HPDE6-E6E7 (cell line): ENCODE data around the gene CLCN1.

Experiments used
- DNase-seq: peaks from one replicate; pipeline ENCODE4 v3.0.0; 2011; ENCODE audit warnings: missing footprints; ENCODE audit errors: extremely low spot score

Gene CLCN1

GRCh38 chr7:143331179-143331801 is 15.4 kb downstream of the CLCN1 start:
- peak; percentile 88 for DNase-seq

GRCh38 chr7:143334244-143334643 is 18.3 kb downstream of the CLCN1 start:
- DNase-seq = no peak

GRCh38 chr7:143337216-143337615 is 21.3 kb downstream of the CLCN1 start:
- no peak for DNase-seq

- DNase-seq = no peak
Measured at GRCh38 chr7:143341842-143342241, 25.9 kb downstream of the CLCN1 start.

GRCh38 chr7:143343596-143343995 is 27.7 kb downstream of the CLCN1 start:
- DNase-seq = no peak

GRCh38 chr7:143345428-143345900 is 29.6 kb downstream of the CLCN1 start:
- DNase-seq = no peak

- no peak for DNase-seq
Measured at GRCh38 chr7:143346018-143346417, 30.1 kb downstream of the CLCN1 start.

GRCh38 chr7:143347950-143348349 is 32.0 kb downstream of the CLCN1 start:
- no peak for DNase-seq

GRCh38 chr7:143351060-143351459 is 35.1 kb downstream of the CLCN1 start:
- no peak for DNase-seq

- no peak for DNase-seq
Measured at GRCh38 chr7:143351574-143351973, 35.7 kb downstream of the CLCN1 start.

GRCh38 chr7:143352531-143353002 is 36.7 kb downstream of the CLCN1 start:
- no peak for DNase-seq

- no peak for DNase-seq
Measured at GRCh38 chr7:143354376-143354775, 38.5 kb downstream of the CLCN1 start.

GRCh38 chr7:143354965-143355364 is 39.1 kb downstream of the CLCN1 start:
- DNase-seq = no peak

- no peak for DNase-seq
Measured at GRCh38 chr7:143355450-143356385, 39.8 kb downstream of the CLCN1 start.

- DNase-seq = no peak
Measured at GRCh38 chr7:143356414-143357050, 40.6 kb downstream of the CLCN1 start.

- DNase-seq = no peak
Measured at GRCh38 chr7:143358626-143359025, 42.7 kb downstream of the CLCN1 start.

GRCh38 chr7:143359771-143360353 is 44.0 kb downstream of the CLCN1 start:
- DNase-seq = no peak

GRCh38 chr7:143360788-143361551 is 45.1 kb downstream of the CLCN1 start:
- DNase-seq = no peak

GRCh38 chr7:143361552-143362130 is 45.7 kb downstream of the CLCN1 start:
- no peak for DNase-seq

- DNase-seq = no peak
Measured at GRCh38 chr7:143362131-143363015, 46.5 kb downstream of the CLCN1 start, which contains the start of gene FAM131B. Gene FAM131B (minus strand): TSS chr7:143362713. CDS start chr7:143362603, 110 bp downstream.
